MV-4-11 (cell line): ENCODE measurements around the gene AVP.
"Not testable (repeated sequence)": the region's sequence is repeated elsewhere in the genome, so short reads cannot be mapped to it uniquely, and the experiment has no call there.

Source experiments
- DNase-seq: peaks from one replicate; lab custom pipeline; 2025; lab: John Stamatoyannopoulos, UW

The AVP gene

DNA sequence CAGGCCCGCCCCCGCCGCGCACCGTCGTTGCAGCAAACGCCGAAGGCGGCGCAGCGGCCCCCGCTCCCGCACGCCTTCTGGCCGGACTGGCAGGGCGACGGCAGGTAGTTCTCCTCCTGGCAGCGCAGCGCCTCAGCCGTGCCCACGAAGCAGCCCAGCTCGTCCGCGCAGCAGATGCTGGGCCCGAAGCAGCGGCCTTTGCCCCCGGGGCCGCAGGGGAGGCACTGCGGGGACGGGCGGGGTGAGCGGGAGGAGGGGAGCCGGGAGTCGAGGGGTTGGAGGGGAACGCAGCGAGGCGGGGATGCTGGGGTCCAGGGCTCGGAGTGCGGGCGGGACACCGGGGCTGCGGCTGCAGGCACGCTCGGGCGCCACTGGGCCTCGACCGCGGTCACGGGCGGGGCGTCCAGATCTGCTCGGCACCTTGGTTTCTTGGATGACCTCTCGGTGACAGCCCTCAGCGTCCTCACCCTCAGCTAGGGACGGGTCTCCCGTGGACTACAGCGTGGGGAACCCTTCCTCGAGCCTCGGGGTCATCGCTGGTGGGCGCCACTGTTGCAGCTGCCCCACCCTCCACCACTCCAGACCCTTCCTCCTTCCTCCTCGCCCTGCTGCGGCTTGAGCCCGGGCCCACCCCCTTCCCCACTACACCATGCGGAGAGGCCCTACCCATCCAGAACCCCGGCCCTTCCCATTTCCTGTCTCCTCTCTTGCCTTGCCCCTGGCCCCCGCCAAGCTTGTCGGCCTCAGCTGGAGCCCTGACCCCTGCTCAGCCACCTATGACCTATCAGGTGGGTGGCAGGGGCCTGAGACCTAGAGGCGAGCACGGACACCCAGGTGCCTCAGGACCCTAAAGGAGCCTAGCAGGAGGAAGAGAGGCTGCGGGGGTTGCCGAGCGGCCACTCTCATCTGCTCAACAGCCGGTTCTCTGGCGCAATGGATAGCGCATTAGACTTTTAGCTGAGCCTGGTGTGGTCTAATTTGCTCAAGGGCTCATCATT is 1.3 kb downstream of the AVP start:
- DNase-seq, result no peak

- no peak for DNase-seq
These were observed 2.1 kb downstream of the AVP start for GRCh38 chr20:3082306-3082951.

- no peak for DNase-seq
These were observed 2.9 kb downstream of the AVP start for GRCh38 chr20:3081641-3082040.

- DNase-seq, result no peak
These were observed 3.6 kb downstream of the AVP start for GRCh38 chr20:3080939-3081388.

DNA sequence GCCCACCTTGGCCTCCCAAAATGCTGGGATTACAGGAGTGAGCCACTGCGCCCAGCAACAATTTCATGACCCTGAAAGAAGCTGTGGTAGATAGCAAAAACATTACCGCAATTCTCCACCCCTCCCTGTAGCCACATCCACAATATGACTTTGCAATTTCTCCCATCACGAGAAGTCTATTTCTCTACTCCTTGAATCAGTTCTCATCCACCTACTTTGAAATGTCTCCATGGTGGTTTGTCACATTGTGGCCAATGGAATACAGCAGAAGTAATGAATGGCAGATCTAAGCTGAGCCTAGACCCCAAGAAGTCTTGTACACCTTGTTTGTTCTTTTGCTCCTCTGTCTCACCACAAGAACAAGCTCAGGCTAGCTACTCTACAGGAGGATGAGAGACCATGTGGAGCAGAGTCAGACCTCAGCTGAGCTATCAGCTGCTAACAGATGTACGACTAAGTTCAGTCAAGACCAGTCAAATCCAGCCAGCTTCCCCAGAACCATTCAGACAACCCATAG is 6.8 kb downstream of the AVP start:
- DNase-seq, result no peak

DNA sequence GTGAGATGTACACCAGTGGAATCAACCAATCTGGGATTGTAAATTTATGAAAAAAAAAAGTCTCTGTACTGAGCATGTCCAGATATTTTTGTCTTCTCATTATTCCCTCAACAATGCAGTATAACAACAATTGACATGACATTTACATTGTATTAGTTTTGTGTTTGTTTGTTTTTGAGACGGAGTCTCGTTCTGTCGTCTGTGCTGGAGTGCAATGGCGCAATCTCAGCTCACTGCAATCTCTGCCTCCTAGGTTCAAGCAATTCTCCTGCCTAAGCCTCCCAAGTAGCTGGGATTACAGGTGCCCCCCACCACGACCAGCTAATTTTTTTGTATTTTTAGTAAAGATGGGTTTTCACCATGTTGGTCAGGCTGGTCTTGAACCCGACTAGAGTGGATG is 9.2 kb downstream of the AVP start:
- not testable (repeated sequence) for DNase-seq

DNA sequence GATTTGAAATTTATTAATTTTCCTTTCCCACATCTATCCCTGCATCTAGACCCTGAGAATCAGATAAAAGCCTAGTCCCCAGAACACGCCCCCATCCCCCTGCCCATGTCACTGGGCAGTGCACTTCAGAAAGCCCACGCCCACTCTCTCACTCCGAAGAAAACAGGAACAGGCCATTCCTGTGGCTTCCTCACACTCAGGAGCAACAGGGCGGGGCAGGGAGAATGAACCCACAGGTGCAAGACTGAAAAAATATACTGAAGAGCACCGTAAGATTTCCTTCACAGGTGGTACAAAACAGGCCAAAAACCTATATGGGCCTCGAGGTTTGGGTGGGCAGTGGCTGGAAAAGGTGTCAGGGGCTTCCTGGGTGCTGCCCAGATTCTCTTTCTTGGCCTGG is 9.7 kb downstream of the AVP start:
- DNase-seq, result no peak

GRCh38 chr20:3073251-3073643 is 11.3 kb downstream of the AVP start:
- DNase-seq, result not testable (repeated sequence)

DNA sequence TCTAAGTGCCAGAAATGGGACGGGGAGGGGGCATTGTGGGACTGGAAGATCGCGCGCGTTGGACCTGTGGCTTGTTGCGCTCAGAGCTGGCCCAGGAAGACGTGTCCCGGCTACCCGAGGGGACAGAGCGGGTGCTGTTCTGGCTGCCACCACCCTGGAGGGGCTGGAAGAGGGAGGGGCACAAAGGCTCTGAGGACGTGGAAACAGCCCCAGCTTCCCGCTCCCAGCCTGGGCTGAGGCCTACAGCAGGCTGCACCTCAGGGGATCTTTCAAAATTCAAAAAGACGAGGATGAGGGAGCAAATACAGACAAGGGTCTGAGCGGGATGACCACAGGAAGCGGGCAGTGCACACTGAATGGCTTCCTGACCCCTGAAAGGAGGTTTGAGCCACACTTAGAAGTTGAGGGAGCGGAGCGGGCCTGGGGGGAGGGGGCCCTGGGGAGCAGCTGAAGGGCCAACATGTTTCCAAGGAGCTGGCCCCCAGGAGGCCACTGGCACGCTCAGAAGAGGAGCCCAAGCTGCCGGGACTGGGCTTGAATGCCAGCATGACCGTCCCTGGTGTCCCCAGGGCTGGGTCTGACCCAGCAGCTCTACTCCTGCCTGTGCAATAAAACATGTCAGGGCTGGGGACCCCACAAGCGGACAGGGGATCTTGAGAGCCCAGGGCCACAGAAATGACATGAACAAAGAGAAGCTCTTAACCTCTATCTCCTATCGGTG is 11.8 kb downstream of the AVP start:
- DNase-seq, result no peak

- no peak for DNase-seq
These were observed 12.7 kb downstream of the AVP start, which contains the start of gene OXT for GRCh38 chr20:3071610-3072529. Gene OXT, plus strand, starts transcription at chr20:3071620. Its CDS starts 36 bp downstream, at chr20:3071656.

- DNase-seq, result no peak
These were observed 13.3 kb downstream of the AVP start for GRCh38 chr20:3071266-3071609.

DNA sequence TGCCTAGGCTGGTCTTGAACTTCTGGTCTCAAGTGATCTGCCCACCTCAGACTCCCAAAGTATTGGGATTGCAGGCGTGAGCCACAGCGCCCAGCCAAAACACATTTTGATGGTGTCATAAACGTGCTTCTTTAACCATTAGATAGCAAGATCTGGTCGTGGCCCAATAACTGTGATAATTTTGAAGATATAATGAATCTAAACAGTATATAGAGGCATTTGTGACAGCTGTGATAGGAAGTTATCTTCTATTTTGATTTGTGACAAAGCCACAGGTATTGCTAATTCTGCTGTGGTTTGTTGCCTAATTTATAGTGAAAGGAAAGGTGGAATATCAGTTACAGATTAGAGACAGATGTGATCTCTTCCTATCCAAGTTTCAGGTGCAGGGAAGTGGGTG is 13.8 kb downstream of the AVP start:
- DNase-seq, result no peak

- DNase-seq, result no peak
These were observed 15.3 kb downstream of the AVP start for GRCh38 chr20:3068986-3069900.

GRCh38 chr20:3068075-3068474 is 16.4 kb downstream of the AVP start:
- DNase-seq, result no peak

DNA sequence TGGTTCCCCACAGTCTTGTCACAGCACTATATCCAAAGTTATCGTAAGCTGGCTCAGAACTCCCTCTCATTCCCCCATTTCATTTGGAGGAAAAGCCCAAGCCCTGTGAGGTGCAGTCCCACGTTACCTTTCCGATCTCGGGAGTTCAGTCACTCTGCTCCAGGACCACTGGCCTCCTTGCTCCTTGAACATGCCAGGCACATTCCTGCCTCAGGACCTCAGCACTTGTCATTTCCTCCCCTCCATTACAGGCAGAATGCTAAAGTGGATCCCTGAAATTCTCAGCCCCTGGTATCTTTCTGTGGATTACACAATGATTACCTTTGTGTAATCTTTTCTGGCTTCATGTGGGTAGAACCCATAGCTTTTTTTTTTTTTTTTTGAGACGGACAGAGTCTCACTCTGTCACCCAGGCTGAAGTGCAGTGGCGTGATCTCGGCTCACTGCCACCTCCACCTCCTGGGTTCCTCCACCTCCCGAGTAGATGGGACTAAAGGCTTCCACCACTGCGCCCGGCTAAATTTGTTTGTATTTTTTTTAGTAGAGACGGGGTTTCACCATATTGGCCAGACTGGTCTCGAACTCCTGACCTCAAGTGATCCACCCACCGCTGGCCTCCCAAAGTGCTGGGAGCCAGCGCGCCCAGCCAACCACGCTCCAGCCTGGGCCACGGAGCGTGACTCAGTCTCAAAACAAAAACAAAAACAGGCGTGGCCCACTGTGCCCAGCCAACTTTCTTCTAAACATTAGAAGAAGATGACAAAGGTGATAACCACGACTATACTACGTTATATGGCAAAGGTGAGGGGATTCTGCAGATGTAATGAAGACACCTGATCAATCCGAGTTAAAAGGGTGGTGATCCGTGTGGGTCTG is 17.1 kb downstream of the AVP start:
- DNase-seq, result no peak

DNA sequence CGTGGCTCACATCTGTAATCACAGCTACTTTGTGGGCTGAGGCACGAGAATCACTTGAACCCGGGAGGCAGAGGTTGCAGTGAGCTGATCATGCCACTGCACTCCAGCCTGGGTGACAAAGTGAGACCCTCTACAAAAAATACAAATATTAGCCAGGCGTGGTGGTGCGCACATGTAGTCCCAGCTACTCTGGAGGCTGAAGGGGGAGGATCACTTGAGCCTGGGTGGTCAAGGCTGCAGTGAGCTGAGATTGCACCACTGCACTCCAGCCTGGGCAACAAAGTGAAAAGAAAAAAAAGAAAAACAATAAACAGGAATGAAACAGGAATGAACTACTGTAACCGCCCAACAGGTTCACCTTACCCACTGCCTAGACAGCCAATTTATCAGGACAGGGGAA is 20.4 kb downstream of the AVP start:
- not testable (repeated sequence) for DNase-seq

DNA sequence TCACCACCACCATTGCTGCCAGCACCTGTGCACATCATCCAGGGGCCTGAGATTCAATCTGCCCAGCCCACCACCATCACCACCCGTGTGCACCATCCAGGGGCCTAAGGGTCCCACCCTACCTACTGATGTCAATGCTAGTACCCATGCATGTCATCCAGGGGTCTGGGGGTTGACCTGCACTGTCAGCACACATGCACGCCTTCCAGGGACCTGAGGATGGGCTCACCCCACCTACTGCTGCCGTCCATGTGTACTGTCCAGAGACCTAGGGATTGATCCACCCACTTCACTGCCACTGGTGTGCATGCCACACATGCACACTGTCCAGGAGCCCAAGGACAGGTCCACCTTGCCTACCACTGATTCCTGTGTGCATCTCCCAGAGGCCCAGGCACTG is 25.0 kb downstream of the AVP start:
- no peak for DNase-seq

DNA sequence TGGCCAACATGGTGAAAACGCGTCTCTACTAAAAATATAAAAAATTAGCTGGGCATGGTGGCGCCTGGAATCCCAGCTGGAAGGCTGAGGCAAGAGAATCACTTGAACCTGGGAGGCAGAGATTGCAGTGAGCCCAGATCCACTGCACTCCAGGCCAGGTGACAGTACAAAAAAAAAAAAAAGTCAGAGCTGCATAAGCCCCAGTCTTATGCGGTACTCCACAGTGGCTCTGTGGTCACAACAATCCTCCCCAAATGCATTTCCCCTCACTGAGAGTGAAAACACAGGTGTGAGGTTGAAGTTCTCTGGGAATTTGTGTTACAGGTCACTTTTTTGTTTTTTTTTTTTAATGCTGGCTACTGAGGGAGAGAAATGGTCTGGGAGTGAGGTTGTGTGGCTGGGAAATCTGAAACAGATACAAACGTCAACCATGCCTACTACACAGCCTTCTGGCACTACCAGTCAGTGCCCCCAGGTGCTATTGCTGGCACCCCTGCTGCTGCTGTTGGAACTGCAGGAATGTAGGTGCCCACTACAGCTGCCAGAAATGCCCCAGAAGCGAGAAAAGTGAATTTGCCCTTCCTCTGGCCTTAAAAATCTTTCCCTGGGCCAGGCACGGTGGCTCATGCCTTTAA is 33.0 kb downstream of the AVP start:
- no peak for DNase-seq
